Smooth muscle cell (in vitro differentiated cells): Measurements from ENCODE around the gene SAP130. TPM values are rescaled to one million over a fixed set of nuclear protein-coding genes. Genes with fewer than 3 reads are reported as not detected.

Experiments
- DNase-seq: peaks from one replicate; lab custom pipeline; 2025; ENCODE audit not compliant: unreplicated experiment; lab: John Stamatoyannopoulos, UW
- H2AFZ ChIP-seq: fragments of 200-600 bp; sonication (generic); 2 replicates; pipeline ENCODE4 v1.6.0; 2016; ENCODE audit warnings: antibody characterized with exemption, low read depth, mild to moderate bottlenecking
- H3F3A ChIP-seq: fragments of 200-600 bp; sonication (generic); 2 replicates; pipeline ENCODE4 v1.6.0; 2017; ENCODE audit warnings: antibody characterized with exemption, low read depth
- H3K27ac ChIP-seq: fragments of 200-600 bp; sonication (generic); 2 replicates; pipeline ENCODE4 v1.5.1; 2016; ENCODE audit warnings: low read depth, mild to moderate bottlenecking
- H3K27me3 ChIP-seq: fragments of 200-600 bp; sonication (generic); 2 replicates; pipeline ENCODE4 v1.6.1; 2016; ENCODE audit warnings: low read depth, mild to moderate bottlenecking
- H3K36me3 ChIP-seq: fragments of 200-600 bp; sonication (generic); 2 replicates; pipeline ENCODE4 v1.5.1; 2016; ENCODE audit warnings: low read depth
- H3K4me1 ChIP-seq: fragments of 200-600 bp; sonication (generic); 2 replicates; pipeline ENCODE4 v1.5.1; 2016; ENCODE audit warnings: low read depth
- H3K4me2 ChIP-seq: fragments of 200-600 bp; sonication (generic); 2 replicates; pipeline ENCODE4 v1.6.0; 2016; ENCODE audit warnings: mild to moderate bottlenecking
- H3K4me3 ChIP-seq: fragments of 200-600 bp; sonication (generic); 2 replicates; pipeline ENCODE4 v1.5.1; 2016; ENCODE audit warnings: mild to moderate bottlenecking
- H3K79me2 ChIP-seq: fragments of 200-600 bp; sonication (generic); 2 replicates; pipeline ENCODE4 v1.6.0; 2016; ENCODE audit warnings: low read depth, mild to moderate bottlenecking
- H3K9ac ChIP-seq: fragments of 200-600 bp; sonication (generic); 2 replicates; pipeline ENCODE4 v1.6.0; 2016; ENCODE audit warnings: low read depth
- H3K9me3 ChIP-seq: fragments of 200-600 bp; sonication (generic); replicated peaks from 2 replicates; pipeline ENCODE4 v1.5.1; 2016; ENCODE audit warnings: low read depth
- H4K20me1 ChIP-seq: fragments of 200-600 bp; sonication (generic); 2 replicates; pipeline ENCODE4 v1.6.0; 2016; ENCODE audit warnings: low read depth
- WGBS: methylation state at CpG from one replicate; pipeline ENCODE4 v1.1.7; 2016; ENCODE audit warnings: low lambda C conversion rate; 5-methylcytosine and 5-hydroxymethylcytosine counted together
- polyA plus RNA-seq: library from polyadenylated mRNA; unstranded; fragments of >200 nt; fragmentation: Nextera tagmentation; extraction: Ambion mirVana; gene quantifications from 2 replicates; pipeline ENCODE4 v1.2.1, GENCODE V29; 2016
- total RNA-seq: library from RNA; depleted of rRNA; stranded (reverse); fragments of >200 nt; gene quantifications from 2 replicates; pipeline ENCODE4 v1.2.3, GENCODE V29; 2014
- TF ChIP-seq, protein P1 (sequence below): fragments of 200-600 bp; sonication (generic); IDR thresholded peaks from 2 replicates; pipeline ENCODE4 v1.5.1; 2017; ENCODE audit warnings: borderline replicate concordance, mild to moderate bottlenecking, antibody characterized with exemption; ENCODE audit not compliant: insufficient read depth, poor library complexity, severe bottlenecking

SAP130 gene
- total and polyA plus RNA-seq, 2 experiments from 2014 or later = 15.1 to 20.5 TPM

DNA sequence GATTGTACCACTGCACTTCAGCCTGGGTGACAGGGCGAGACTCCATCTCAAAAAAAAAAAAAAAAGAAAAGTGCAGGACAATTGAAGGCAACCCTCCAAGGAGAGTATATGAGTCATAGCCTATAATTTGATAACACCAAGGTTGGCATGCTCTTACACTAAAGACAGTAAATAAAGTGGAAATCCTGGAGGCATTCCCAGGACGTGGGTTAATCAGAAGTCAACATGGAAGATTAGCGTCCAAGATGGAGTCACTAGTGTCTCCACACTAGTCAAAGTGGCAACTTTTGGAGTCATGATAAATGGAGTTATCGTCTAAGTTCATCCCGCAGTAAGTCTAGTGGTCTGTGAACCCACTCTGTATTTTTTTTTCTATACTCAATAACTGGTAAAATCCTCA, 41.9 kb upstream of the SAP130 start:
- Histone ChIP-seq H3K4me1 (no peaks in the 10 kb centered on the region), H3K27me3 (no peaks in the 10 kb centered on the region), H3K4me2 (no peak overlapping the region), H3K4me3 (no peak overlapping the region), H3K36me3 (no peaks in the 10 kb centered on the region), H3K9ac (no peak overlapping the region), H3K79me2 (no peaks in the 10 kb centered on the region), H4K20me1 (no peaks in the 10 kb centered on the region), H2AFZ (no peak overlapping the region), H3F3A (no peaks in the 10 kb centered on the region), H3K9me3 (no peaks in the 10 kb centered on the region), H3K27ac (no peak overlapping the region)
- DNase-seq = no peak
- TF ChIP-seq, protein P1, sequence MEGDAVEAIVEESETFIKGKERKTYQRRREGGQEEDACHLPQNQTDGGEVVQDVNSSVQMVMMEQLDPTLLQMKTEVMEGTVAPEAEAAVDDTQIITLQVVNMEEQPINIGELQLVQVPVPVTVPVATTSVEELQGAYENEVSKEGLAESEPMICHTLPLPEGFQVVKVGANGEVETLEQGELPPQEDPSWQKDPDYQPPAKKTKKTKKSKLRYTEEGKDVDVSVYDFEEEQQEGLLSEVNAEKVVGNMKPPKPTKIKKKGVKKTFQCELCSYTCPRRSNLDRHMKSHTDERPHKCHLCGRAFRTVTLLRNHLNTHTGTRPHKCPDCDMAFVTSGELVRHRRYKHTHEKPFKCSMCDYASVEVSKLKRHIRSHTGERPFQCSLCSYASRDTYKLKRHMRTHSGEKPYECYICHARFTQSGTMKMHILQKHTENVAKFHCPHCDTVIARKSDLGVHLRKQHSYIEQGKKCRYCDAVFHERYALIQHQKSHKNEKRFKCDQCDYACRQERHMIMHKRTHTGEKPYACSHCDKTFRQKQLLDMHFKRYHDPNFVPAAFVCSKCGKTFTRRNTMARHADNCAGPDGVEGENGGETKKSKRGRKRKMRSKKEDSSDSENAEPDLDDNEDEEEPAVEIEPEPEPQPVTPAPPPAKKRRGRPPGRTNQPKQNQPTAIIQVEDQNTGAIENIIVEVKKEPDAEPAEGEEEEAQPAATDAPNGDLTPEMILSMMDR = no peak
- 89% methylated on average over 5 of the region's 5 CpGs for WGBS

- Histone ChIP-seq H3K27me3 (no peaks in the 10 kb centered on the region), H2AFZ (no peak overlapping the region), H4K20me1 (no peaks in the 10 kb centered on the region), H3K9me3 (no peaks in the 10 kb centered on the region), H3K9ac (no peak overlapping the region), H3K4me3 (no peak overlapping the region), H3K79me2 (no peaks in the 10 kb centered on the region), H3K4me2 (no peak overlapping the region), H3K36me3 (no peaks in the 10 kb centered on the region), H3K27ac (no peak overlapping the region), H3F3A (no peaks in the 10 kb centered on the region), H3K4me1 (no peaks in the 10 kb centered on the region)
- DNase-seq = no peak
- WGBS = 93% methylated on average over 1 of the region's 1 CpG
- TF ChIP-seq, protein P1 = no peak
Measured at GRCh38 chr2:128064353-128064752, 36.5 kb upstream of the SAP130 start.

GRCh38 chr2:128062571-128062970, 34.7 kb upstream of the SAP130 start:
- Histone ChIP-seq H3K9me3 (no peaks in the 10 kb centered on the region), H3K4me1 (no peaks in the 10 kb centered on the region), H3K9ac (no peak overlapping the region), H3K79me2 (no peaks in the 10 kb centered on the region), H3K4me3 (no peak overlapping the region), H3F3A (no peaks in the 10 kb centered on the region), H3K27ac (no peak overlapping the region), H3K27me3 (no peaks in the 10 kb centered on the region), H4K20me1 (no peaks in the 10 kb centered on the region), H3K36me3 (no peaks in the 10 kb centered on the region), H2AFZ (no peak overlapping the region), H3K4me2 (no peak overlapping the region)
- TF ChIP-seq, protein P1 = no peak
- 90% methylated on average over 8 of the region's 8 CpGs for WGBS
- DNase-seq = no peak

DNA sequence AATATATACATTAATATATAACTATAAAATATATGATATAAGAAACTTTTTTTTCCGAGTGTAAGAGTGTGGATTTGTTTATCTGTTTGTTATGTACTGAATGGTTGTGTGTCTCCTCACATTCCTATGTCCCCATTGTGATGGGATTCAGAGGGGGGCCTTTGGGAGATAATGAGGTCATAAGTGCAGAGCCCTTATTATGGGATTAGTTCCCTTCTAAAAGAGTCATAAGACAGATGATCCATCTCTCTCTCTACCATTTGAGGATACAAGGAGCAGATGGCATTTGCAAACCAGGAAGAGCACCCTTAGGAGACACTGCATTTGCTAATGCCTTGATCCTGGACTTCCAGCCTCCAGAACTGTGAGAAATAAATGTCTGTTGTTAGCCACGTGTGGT, 30.3 kb upstream of the SAP130 start:
- H3K9me3 ChIP-seq = no peaks in the 10 kb centered on the region
- no peaks in the 10 kb centered on the region for H3K79me2 ChIP-seq
- H3K27me3 ChIP-seq = no peaks in the 10 kb centered on the region
- no peak overlapping the region for H3K4me3 ChIP-seq
- H2AFZ ChIP-seq = no peak overlapping the region
- WGBS = 82% methylated on average over 2 of the region's 2 CpGs
- no peaks in the 10 kb centered on the region for H3K36me3 ChIP-seq
- H3K4me1 ChIP-seq = no peaks in the 10 kb centered on the region
- H4K20me1 ChIP-seq = no peaks in the 10 kb centered on the region
- H3K4me2 ChIP-seq = no peak overlapping the region
- TF ChIP-seq, protein P1 = no peak
- H3K9ac ChIP-seq = no peak overlapping the region
- no peak overlapping the region for H3K27ac ChIP-seq
- no peak for DNase-seq
- H3F3A ChIP-seq = no peaks in the 10 kb centered on the region
